Measurements from ENCODE around the gene ANK3. TPM values are rescaled to one million over a fixed set of nuclear protein-coding genes. Genes with fewer than 3 reads are reported as not detected.

The ANK3 gene
- polyA plus RNA-seq, 1 experiment = 0.13 TPM

DNA sequence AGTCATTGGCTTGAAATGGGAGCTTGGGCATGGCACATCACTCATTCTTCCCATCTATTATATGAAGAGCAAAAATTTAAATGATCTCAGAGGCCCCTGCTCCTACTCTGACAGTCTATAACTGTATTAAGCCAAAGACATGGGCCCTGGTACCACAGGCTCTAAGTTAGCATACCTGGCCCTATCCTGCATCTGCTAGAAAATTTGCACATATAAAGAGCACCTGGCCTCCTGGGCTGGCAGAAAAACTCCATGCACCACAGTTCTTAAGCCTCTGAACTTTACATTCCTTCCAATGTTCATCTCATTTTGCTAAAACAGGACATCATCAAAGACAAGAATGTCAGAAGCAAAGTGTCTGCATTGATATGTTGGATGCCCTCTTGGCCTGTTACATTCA is 29.6 kb upstream of the ANK3 start:
- Histone ChIP-seq H3K4me3 (ENCODE audit: low read depth, low read length) (no peak overlapping the region), H3K27me3 (ENCODE audit: control insufficient read depth, insufficient read depth, low read length) (no peaks in the 10 kb centered on the region), H3K36me3 (ENCODE audit: control insufficient read depth, insufficient read depth, low read length) (no peaks in the 10 kb centered on the region)
- TF ChIP-seq, protein P1, sequence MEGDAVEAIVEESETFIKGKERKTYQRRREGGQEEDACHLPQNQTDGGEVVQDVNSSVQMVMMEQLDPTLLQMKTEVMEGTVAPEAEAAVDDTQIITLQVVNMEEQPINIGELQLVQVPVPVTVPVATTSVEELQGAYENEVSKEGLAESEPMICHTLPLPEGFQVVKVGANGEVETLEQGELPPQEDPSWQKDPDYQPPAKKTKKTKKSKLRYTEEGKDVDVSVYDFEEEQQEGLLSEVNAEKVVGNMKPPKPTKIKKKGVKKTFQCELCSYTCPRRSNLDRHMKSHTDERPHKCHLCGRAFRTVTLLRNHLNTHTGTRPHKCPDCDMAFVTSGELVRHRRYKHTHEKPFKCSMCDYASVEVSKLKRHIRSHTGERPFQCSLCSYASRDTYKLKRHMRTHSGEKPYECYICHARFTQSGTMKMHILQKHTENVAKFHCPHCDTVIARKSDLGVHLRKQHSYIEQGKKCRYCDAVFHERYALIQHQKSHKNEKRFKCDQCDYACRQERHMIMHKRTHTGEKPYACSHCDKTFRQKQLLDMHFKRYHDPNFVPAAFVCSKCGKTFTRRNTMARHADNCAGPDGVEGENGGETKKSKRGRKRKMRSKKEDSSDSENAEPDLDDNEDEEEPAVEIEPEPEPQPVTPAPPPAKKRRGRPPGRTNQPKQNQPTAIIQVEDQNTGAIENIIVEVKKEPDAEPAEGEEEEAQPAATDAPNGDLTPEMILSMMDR (IDR thresholded peaks at IDR 0.05; ENCODE audit: insufficient read depth, low read depth, low read length) = no peak
- DNase-seq (ENCODE audit: low read depth) = no peak
- ChIA-PET POLR2A (no interaction called here), CTCF (no interaction called here)

DNA sequence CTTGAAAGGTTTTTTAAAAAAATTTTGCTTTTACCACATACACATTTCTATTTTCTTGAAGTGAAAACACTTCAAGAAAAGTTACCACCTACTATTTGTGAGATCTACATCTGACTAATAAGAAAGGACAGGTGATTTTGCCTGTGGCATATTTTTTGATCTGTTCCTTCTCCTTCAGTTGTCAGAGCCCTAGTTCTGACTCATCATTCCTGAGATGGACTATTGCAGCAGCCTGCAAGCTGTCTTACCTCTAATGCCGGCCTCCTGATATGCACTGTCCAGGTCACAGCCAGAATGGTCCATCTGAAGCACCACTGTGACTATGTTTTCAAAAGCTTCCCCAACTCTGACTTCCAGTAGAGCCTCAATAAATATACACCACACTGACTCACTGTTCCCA is 28.2 kb upstream of the ANK3 start:
- no peak overlapping the region for H3K4me3 ChIP-seq (ENCODE audit: low read depth, low read length)
- H3K27me3 ChIP-seq (ENCODE audit: control insufficient read depth, insufficient read depth, low read length) = no peaks in the 10 kb centered on the region
- TF ChIP-seq, protein P1 (IDR thresholded peaks at IDR 0.05; ENCODE audit: insufficient read depth, low read depth, low read length) = no peak
- ChIA-PET POLR2A (interaction anchor here (0.5 kb wide), 1 partner anchor 27 kb away, joined by 6 read pairs; no protein-coding TSS in a partner anchor), CTCF (interaction anchor here (0.8 kb wide), 1 partner anchor 8 kb away, joined by 4 read pairs; no protein-coding TSS in a partner anchor)
- DNase-seq (ENCODE audit: low read depth) = no peak
- H3K36me3 ChIP-seq (ENCODE audit: control insufficient read depth, insufficient read depth, low read length) = no peaks in the 10 kb centered on the region

DNA sequence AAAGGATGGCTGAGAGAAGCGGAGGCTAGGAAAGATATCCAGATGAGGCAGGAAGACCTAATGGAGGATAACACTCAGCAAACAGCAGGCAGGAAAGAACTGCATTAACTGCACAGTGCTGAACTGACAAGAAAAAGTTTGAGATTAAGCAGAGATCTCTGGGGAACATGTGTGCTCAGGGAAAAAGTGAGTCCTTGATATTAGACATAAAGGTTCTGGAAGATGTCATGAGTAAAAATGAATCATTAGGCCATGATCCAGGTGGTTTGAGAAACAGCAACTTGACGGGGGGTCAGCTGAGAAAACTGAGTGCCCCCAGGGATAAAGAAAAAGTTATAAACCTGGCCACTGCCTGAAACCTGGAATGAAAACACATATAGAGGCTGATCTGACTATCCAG is 27.3 kb upstream of the ANK3 start:
- no peak overlapping the region for H3K4me3 ChIP-seq (ENCODE audit: low read depth, low read length)
- no peaks in the 10 kb centered on the region for H3K36me3 ChIP-seq (ENCODE audit: control insufficient read depth, insufficient read depth, low read length)
- no peak for DNase-seq (ENCODE audit: low read depth)
- TF ChIP-seq, protein P1 (IDR thresholded peaks at IDR 0.05; ENCODE audit: insufficient read depth, low read depth, low read length) = no peak
- CTCF ChIA-PET = interaction anchor here (0.8 kb wide), 1 partner anchor 9 kb away, joined by 4 read pairs; no protein-coding TSS in a partner anchor
- H3K27me3 ChIP-seq (ENCODE audit: control insufficient read depth, insufficient read depth, low read length) = no peaks in the 10 kb centered on the region
- POLR2A ChIA-PET = no interaction called here

DNA sequence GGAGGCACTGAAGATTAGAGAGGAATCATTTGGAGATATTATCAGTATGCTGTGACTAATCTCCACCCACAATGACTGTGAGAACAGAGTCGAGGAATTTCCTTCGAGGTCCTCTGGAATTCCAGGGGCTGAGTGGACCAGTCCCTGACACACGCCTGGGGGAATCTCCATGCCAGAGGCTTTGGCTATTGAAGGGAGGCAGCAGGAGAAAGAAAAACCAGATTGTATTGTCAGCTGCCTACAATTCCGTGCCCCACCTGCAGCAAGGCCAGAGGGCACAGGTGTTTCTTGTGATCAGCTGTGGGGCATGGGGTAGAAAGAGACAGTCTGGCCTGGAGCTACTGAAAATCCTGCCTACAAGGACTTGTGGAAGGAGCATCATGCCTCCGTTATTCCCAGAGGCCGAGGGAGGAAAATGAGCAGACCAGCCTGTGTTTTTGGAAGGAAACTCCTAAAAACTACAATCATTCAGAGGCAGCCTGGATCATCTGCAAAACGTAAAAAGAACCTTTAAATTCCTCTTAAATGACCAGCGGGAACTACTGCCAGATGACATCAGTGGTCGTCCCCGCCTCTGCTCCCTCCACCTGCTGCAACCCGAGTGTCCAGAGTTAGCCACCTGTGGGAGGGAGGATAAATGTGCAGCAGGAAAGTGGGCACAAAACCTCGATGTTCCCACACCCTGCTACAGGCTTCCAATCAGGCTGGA is 25.4 kb upstream of the ANK3 start:
- no peaks in the 10 kb centered on the region for H3K36me3 ChIP-seq (ENCODE audit: control insufficient read depth, insufficient read depth, low read length)
- ChIA-PET CTCF (interaction anchor here (0.6 to 1.2 kb wide), 3 partner anchors 13 to 1318 kb away, joined by 3 read pairs; no protein-coding TSS in a partner anchor), POLR2A (no interaction called here)
- no peak overlapping the region for H3K4me3 ChIP-seq (ENCODE audit: low read depth, low read length)
- DNase-seq (ENCODE audit: low read depth) = peak; percentile 77
- TF ChIP-seq, protein P1 (IDR thresholded peaks at IDR 0.05; ENCODE audit: insufficient read depth, low read depth, low read length) = no peak
- H3K27me3 ChIP-seq (ENCODE audit: control insufficient read depth, insufficient read depth, low read length) = no peaks in the 10 kb centered on the region

- POLR2A ChIA-PET = no interaction called here
- DNase-seq (ENCODE audit: low read depth) = no peak
- no peak overlapping the region for H3K4me3 ChIP-seq (ENCODE audit: low read depth, low read length)
- no peaks in the 10 kb centered on the region for H3K36me3 ChIP-seq (ENCODE audit: control insufficient read depth, insufficient read depth, low read length)
- H3K27me3 ChIP-seq (ENCODE audit: control insufficient read depth, insufficient read depth, low read length) = no peaks in the 10 kb centered on the region
- TF ChIP-seq, protein P1 (IDR thresholded peaks at IDR 0.05; ENCODE audit: insufficient read depth, low read depth, low read length) = no peak
- CTCF ChIA-PET = interaction anchor here (0.7 to 1.2 kb wide), 3 partner anchors 12 to 175 kb away, joined by 3 read pairs; no protein-coding TSS in a partner anchor
Observed at GRCh38 chr10:60414111-60414510, 24.4 kb upstream of the ANK3 start.

Measured in BJ (cell line).